GM21723 (cell line): ENCODE data around the gene TLR7.
A peak's percentile ranks its signal among the peaks of the same experiment; 100 is the strongest.

Source experiments
- ATAC-seq: cut with Tn5 transposase; IDR thresholded peaks from one replicate; pipeline ENCODE4 v1.9.1; 2021; ENCODE audit warnings: mild to moderate bottlenecking, moderate library complexity; ENCODE audit not compliant: unreplicated experiment

TLR7 gene

DNA sequence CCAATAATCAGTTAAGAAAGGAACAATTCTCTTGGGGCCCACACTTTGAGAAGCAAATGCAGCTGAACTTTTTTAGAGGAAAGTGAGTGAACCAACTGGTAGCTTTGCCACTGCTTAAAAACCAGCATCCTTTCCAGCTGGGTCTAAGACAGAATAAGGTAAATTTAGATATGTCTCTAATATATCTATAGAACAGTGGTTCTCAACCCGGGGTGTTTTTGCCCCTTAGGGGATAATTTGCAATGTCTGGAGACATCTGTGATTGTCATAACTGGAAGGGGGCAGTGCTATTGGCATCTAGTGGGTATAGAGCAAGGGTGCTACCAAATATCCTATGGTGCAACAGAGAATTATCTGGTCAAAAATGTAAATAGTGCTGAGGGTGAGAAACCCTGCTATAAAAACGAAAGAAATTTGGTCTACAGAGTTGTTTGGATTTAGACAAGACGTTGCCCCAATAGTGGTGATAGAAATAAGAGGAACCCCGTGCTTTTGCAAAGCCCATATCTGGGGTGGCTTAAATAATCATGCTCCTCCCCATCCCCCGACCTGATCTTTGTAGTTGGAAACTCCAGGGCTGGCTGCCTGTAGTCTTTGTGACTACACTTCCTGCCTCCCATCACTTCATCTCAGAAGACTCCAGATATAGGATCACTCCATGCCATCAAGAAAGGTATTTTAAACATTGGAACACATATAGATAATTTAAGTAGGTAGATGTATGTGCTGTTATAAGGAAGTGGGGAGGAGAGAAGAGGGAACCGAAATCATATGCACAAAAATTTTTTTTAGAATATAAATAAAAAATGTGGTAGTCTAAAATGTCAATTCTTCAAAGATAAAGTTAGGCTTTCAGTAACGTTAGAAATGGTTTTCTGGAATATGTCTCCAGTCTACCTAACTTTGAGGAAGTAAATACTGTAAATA, at the start of gene TLR7:
TLR7 (plus strand) TSS at position 622 of the 927 bp plus-strand sequence. CDS start 507 bp downstream, outside the sequence.
- ATAC-seq, result no peak

GRCh38 chrX:12817528-12817927, 49.3 kb upstream of the TLR7 start:
- no peak for ATAC-seq

DNA sequence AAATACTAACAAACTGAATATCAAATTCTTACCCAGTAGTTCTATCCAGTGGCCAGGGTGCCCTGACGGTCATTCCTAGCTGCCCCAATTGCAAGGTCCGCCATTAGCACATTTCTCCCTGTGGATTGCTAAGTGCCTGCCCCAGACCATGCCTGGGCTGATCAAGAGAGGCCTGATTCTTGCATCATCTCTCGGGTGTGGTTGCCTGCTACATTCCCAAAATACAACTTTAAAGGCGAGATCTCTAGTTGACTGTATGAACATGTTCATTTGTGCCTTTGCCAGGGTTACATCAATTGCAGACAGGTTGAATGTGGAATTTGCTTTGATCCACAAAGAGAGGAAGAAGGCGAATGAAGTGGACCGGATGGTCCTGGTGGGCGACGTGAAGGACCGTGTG, 47.6 kb upstream of the TLR7 start:
- no peak for ATAC-seq

GRCh38 chrX:12820737-12821136, 46.1 kb upstream of the TLR7 start:
- no peak for ATAC-seq

DNA sequence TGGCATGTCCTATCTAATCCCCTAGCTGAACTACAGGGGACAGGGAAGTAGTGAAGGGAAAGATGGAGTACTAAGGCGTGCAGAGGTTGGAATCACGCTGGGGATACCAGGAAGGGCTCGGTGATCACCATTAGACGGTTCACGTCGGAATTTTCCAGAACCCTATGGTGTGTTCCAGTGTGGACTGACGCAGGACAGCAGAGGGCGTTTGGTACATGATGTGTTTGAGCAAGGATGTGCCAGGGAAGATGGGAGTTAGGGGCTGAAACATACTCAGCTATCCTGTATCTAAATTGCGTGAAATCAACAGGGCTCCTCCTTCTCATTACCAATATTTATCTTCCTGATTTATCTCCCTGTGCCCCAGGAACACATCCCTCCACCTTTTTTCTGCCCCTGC, 41.9 kb upstream of the TLR7 start:
- ATAC-seq, result no peak

- ATAC-seq, result no peak
Measured at GRCh38 chrX:12825801-12826200, 41.1 kb upstream of the TLR7 start.

DNA sequence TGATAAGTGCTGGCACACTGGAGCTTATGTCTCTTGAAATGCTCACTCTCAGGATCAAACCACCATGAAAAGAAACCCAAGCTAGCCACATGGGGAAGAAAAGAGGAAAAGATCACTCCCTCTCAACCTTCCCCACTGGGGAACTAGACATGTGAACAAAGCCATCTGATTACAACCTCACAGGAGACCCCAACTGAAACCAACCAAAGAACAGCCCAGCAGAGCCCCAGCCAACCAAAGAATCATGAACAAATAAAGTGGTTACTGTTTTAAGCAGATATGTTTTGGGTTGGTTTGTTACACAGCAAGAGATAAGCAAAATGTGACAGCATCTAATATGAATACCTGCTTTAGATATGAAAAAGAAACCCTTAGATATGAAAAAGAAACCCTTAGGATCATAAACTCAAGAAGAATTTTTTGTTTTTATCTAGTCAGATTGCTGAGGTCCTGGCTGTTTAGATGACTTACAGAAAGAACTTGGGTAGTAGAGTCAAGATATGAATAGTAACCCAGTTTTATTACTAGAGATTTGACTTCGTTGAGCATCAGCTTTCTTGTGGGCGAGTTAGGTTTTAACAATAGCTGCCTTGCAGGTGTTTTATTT, 23.7 kb upstream of the TLR7 start:
- ATAC-seq, result peak; percentile 11

DNA sequence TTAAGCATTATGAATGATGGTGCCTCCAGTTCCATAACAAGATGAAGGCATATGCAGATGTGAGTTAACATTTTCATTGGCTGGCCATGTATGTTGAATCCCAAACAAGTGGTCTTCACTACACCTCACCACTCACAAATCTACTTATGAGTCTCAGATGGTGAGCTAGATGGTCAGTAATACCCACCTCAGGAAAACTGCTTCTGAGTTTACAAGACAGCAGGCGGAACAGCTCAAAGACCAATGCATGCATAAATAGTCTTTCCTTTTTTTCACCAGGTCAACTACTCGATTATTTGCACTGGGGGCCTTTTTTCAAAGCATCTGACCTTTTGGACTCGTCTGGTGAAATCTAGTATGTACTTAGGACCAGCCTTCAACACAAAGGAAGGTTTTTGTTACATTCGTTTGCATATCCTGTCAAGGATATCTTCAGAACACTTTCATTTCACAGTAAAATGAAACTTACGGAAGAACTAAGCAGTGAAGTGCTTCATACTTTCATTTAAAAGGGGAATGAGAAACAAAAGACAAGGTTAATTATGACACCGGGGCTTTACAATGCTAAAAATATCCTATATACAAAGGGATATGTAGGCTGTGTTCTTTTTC, 23.1 kb upstream of the TLR7 start:
- ATAC-seq, result peak; percentile 90

DNA sequence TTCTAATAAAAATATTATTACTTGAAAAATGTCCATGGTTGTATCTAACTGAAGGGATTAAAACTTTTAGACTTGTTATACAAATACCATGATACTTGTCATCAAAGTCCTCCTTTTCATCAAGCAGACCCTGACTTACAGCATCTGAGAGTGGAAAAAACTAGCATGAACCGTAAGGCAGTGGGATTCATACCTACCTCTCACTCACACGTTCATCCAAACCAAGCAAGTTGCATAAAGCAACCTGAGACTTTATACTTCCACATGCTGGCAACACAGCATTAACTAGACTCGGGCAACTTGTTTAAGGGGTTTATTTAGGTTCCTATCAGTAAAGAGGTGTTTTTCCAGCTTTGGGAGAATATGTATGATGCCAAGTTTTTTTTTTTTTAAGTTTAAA, 22.6 kb upstream of the TLR7 start:
- peak; percentile 37 for ATAC-seq

DNA sequence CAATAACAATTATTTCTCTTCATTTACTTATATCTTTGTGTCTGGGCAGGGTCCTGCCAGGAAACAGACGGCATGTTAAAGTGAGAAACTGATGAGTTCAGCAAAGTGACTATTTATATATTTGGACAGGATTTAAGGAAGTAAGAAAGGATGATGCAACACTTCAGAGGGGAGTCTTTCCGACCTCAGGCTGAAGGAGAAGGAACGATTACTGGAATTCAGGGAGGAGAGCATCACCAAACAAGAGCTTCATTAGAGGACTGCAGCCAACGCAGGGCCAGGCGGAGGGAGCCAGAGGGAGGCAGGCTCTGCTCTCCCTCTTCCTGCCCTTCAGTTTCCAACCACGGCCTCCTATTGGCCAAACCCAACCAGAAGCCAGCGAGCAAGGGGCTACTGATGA, 1.5 kb upstream of the TLR7 start:
- no peak for ATAC-seq

- ATAC-seq, result no peak
Measured at GRCh38 chrX:12867685-12868084, 813 bp downstream of the TLR7 start.

DNA sequence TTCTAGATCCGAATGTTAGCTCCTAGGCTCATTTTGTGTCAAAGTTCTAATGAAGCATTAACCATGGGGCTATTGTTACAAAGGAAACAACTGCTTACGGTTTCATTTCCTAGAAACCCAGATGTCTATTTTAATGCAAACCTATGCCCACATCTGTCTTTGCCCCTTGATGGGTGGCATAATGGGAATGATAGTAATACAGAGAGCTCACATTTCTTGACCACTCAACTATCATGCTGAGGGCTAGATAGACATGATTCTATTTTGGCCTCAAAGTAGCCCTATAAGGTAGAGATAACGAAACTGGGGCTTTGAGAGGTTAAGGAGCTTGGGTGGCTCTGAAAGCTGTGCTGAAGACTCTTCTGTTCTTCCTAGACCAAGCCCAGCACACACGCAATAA, 1.9 kb downstream of the TLR7 start:
- peak; percentile 45 for ATAC-seq

- ATAC-seq, result no peak
Measured at GRCh38 chrX:12871257-12871656, 4.4 kb downstream of the TLR7 start.

DNA sequence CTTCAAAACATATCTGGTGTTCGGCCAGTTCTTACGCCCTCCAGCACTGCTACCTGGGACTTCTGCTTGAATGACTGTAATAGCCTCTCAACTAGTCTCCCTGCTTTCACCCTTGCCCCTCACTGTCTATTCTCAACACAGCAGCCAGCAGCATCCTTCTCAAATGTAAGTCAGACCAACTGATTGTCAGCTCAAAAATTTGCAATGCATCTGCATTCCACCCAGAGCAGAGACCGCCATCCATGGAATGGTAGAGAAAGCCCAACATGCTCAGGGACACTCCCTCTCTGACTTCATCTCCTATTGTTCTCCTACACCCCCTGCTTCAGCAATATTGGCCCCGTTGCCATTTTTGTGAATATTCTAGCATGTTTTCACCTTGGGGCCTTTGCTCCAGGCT, 5.9 kb downstream of the TLR7 start:
- ATAC-seq, result no peak

DNA sequence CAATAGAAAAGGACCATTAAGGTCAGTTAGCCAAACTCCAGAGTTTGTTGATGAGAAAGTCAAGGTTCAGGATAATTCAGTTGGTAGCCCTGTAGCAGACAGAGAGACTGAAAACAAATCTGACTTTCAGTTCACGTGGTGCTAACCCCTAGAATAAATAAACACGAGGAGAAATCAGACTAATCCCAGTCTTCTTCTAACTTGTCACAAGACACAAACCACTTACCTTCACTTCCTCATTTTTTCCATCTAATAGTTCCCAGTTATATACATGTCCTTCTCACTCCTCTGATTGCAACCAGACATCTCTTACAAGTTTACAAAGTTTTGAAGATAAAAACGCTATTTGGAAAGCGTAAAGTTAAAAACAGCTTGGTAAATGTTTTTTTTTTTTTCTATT, 7.7 kb downstream of the TLR7 start:
- ATAC-seq, result no peak

DNA sequence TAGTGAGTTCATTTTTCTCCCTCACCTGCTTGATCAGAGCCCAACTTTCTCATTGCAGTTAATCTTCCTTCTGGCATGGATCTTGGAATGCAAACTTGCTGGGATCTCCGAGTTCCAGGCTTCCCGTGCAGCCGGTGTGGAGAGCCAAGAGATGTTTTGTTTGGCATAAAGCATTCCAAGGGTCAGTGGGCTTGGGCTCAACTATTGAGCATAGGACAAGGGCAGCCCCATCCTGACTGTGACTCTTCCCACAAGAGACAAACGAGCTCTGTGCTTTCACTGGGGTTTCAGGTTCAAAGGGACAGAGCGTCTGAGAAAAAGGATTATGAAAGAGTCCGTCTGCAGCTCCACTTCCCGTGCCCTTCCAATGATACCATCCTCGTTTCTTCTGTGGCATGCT, 10.5 kb downstream of the TLR7 start:
- no peak for ATAC-seq

DNA sequence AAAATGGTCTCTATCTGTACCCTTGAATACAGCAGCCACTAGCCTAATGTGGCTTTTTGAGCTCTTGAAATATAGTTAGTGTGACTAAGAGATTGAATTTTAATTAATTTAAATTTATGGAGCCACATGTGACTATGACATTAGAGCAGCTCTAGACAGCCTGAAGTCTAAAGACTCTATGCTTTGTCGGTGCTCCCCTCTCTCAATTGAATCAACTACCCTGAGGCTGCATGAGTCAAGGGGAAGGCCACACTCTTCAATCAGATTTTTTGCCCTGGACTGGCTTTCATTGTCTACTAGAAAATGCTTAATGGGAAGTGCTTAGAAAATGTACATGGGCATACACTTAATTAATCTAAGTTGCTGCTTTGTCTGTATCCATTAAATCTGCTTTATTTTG, 11.7 kb downstream of the TLR7 start:
- no peak for ATAC-seq

DNA sequence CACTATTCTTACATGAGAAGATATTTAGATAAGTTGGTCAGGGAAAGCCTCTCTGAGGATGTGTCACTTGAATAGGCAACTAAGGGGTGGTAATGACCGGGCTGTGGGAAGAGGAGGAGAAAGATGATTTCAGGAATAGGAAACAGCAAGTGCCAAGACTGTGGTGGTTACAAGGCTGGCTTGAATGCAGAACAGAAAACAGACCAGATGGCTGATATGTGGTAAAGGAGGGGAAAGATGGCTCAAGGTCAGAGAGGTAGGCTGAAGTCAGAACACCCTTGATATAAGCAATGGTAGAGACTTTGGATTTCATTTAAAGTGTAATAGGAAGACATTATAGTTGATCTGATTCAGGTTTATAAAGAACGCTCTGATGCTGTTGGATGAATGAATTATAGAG, 15.0 kb downstream of the TLR7 start:
- no peak for ATAC-seq

- no peak for ATAC-seq
Measured at GRCh38 chrX:12885508-12885907, 18.6 kb downstream of the TLR7 start.

DNA sequence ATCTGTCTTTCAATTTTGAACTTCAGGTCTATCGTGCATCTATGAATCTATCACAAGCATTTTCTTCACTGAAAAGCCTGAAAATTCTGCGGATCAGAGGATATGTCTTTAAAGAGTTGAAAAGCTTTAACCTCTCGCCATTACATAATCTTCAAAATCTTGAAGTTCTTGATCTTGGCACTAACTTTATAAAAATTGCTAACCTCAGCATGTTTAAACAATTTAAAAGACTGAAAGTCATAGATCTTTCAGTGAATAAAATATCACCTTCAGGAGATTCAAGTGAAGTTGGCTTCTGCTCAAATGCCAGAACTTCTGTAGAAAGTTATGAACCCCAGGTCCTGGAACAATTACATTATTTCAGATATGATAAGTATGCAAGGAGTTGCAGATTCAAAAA, 19.7 kb downstream of the TLR7 start:
- ATAC-seq, result no peak

DNA sequence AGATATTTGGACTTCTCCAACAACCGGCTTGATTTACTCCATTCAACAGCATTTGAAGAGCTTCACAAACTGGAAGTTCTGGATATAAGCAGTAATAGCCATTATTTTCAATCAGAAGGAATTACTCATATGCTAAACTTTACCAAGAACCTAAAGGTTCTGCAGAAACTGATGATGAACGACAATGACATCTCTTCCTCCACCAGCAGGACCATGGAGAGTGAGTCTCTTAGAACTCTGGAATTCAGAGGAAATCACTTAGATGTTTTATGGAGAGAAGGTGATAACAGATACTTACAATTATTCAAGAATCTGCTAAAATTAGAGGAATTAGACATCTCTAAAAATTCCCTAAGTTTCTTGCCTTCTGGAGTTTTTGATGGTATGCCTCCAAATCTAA, 20.3 kb downstream of the TLR7 start:
- no peak for ATAC-seq

GRCh38 chrX:12887767-12888166, 20.9 kb downstream of the TLR7 start:
- no peak for ATAC-seq
